Stimulated activated CD8-positive, alpha-beta memory T cell treated with anti-CD3 and anti-CD28 coated beads, Interleukin-7, amount 100 ng/mL, for 4 hours (primary cell): ENCODE results near the gene CACNA1C.

Source experiments
- DNase-seq, 2 donors: peaks; one replicate each; pipeline ENCODE4 v3.0.0-alpha.2; 2020; ENCODE audit warnings: low read depth in 2 of 2

The CACNA1C gene

GRCh38 chr12:2411616-2412304 lies 359.0 kb downstream of the CACNA1C start:
- no peak for DNase-seq

- no peak for DNase-seq
These were observed 359.5 kb downstream of the CACNA1C start for GRCh38 chr12:2412305-2412643.

GRCh38 chr12:2413301-2413700 lies 360.5 kb downstream of the CACNA1C start:
- no peak for DNase-seq

GRCh38 chr12:2413999-2414792 lies 361.4 kb downstream of the CACNA1C start:
- DNase-seq: no peak

DNA sequence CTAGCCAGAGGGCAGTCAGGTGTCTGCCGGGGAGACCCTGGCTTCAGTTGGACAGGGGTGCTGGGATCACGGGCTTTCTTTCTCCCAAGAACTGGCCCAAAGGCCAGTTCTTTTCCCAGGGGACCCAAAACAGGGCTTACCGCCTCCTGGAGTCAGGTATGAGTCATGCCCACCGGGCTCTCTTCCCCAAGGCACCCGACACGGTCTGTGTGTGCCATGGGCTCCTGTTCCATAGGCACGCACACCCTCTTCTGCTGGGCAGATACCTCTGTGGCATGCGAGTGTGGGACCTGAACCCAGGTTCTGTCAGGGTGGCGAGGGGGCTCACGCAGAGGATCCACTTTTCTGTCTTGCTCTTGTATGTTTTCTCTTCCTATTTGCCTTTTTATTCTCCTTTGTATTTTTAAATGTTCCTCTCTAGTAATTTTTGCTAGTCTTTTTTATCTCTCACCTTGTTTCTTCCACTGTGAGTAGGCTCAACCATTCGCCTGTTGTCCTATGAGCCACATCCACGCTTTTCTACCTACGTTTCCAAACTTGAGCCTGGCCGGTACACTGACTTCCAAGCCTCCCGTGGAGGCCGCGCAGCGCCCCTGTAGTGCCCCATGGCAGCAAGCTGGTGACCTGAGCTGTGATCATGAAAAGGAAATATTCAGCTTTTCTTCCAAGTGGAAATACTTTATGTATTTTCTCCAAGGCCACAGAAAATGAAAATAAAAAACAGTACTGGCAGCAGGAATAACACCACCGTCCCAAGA lies 362.2 kb downstream of the CACNA1C start:
- no peak for DNase-seq

- no peak for DNase-seq
These were observed 362.8 kb downstream of the CACNA1C start for GRCh38 chr12:2415568-2415944.

DNA sequence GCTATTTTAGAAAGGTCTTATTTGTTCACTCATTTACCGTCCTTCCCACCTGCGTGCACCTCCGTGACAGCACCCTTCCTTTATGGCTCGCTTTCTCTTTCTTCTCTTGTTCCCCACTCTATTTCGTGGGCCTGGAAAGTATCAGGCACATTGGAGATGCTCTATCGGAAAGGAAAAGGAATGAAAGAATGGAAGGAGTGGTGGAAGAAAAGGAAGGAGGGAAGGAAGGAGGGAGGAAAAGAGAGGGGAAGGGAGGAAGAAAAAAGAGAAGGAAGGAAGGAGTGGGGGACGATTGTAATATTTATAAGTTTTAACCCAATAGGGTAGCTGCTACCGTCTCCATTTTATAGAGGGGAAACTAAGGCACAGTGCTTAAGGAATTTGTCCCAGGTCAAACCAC lies 363.4 kb downstream of the CACNA1C start:
- DNase-seq: no peak

DNA sequence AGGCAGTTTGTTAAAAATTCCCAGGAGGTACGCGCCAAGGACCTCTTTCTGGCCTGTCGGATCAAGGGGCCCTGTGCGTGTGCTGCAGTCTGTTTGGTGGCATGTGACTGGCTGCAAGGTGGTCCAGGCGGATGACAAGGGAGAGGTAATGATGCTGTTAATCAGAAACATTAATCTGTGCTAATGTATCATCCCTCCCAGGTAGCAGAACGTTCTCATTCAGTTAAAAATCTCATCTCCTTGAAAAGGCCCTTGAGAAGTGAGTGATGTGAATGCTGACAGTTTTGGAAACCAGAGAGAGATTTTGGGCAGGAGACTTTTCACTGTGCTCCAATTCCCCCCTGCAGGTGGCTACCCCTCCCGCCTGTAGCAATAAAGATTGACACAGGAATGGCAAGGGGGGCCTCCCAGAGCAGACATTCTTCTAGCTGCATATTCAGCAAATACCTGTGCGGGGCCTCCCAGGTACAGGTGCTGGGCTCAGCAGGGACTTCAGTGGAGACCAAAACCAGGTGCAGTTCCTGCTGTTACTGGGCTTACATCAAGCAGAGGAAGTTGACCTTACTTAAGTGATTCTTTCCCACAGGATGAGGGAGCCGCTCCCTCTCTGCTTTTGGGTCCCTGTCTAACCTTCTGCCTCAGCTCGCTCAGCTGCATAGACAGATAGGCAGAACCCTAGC lies 364.8 kb downstream of the CACNA1C start:
- DNase-seq: no peak

GRCh38 chr12:2418579-2418978 lies 365.8 kb downstream of the CACNA1C start:
- no peak for DNase-seq

DNA sequence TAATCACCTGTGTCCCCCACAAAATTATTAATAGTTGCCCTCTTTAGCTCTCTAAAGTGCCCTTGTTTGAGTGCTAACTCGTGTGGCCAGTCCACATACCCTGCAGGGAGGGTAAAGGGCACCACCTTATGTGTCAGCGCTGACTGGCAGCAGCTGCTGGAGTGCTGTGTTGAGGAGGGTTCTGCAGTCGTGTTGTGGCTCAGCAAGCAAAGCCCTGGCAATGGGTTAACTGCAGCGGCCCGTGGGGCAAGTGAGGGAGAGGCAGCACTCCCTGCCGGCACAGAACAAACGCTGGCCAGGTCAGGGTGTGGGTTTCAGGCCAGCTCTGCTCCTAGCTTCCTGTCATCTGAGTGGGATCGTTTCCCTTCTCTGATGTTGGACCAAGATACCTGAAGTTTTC lies 369.8 kb downstream of the CACNA1C start:
- no peak for DNase-seq

GRCh38 chr12:2429032-2429431 lies 376.2 kb downstream of the CACNA1C start:
- DNase-seq: no peak

DNA sequence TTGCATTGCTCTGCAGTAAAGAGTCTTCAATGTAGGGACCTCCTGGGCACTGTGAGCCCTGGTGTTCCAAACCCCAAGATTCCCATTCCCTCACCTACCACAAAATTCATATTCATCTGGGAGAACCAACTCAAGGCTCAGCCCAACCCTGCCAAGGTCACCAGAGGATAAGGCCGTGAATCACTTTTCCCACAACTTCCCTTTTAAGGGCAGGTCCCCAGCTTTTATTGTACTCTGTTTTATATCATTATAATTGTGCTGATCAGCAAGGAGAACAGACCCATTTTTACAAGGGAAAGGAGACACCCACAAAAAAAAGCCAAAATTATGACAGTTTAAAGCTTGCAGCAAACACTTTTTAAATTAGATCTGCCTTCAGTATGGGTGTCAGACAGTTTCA lies 379.0 kb downstream of the CACNA1C start:
- DNase-seq: no peak

DNA sequence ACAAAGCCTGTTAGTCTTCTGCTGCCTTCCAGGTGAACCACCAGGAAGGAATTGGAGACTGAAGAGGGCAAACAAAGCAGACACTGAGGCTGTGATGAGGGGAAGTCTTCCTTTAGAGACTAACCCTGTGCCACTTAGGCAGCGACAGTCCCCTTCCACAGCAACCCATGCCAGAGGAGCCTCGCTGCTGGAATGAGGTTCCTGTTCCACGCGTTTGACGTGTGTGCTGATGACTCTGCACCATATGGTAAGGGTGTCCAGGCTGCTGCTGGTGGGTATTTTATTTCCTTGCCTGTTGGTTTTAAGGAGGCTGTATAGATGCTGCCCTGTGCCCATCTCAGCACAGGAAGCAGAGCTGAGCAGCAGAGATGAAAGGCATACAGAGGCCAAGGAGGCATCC lies 380.1 kb downstream of the CACNA1C start:
- DNase-seq: no peak

DNA sequence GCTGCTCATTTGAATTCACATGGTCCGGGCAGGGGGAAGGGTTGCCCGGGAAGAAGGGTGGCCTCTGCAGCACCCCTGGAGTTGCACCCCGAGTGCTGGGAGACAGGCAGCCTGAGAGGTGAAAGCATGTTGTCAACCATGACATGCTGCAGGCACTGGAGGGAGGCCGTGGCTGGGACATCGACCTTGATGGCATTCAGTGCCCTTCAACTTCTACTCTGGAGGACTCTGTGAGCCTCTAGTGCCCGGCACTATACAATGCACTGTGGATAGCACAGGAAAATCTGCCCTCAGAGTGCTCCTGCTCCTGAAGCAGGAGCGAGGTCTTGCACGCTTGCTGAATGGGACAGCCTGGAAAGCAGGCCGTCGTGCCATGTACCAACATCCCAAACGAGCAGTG lies 382.7 kb downstream of the CACNA1C start:
- no peak for DNase-seq

GRCh38 chr12:2439332-2440100 lies 386.7 kb downstream of the CACNA1C start:
- no peak for DNase-seq

DNA sequence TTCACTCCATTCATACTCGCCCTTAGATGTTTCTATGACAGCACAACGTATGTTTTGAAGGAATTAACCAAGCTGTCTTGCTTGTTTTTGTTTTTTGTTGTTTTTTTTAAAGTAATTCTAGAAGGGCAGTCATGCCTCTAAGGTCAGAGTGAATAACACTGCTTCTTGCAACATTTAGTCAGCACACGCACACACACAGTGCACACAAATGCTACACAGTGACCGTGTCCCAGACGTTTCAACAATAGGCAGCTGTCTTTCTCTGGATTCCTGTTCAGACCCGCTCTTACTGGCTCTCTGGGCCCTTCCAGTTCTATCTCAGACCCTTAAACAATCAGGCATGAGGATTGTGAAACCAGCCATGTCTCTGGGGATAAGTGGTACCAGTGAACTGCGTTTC lies 391.0 kb downstream of the CACNA1C start:
- no peak for DNase-seq

- no peak for DNase-seq
These were observed 393.2 kb downstream of the CACNA1C start for GRCh38 chr12:2445968-2446367.

DNA sequence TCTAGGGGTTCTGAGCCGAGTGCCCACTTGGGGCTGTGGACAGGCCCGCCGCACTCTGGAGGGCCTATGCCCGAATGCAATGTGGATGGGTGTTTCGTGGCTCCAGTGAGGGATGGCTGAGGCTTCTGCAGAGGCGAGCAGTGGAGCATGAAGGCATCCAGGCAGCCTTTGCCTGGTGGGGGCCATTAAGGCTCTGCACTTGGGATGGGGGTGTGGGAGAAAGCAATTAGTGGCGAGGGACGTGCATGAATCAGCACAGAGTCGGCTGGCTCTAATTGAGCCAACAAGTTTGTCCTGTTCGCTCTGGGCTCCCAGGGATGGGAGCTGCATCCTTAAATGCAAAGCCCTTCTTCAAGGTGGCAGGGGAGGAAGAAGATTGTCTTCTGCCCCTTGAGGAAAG lies 395.1 kb downstream of the CACNA1C start:
- DNase-seq: no peak

DNA sequence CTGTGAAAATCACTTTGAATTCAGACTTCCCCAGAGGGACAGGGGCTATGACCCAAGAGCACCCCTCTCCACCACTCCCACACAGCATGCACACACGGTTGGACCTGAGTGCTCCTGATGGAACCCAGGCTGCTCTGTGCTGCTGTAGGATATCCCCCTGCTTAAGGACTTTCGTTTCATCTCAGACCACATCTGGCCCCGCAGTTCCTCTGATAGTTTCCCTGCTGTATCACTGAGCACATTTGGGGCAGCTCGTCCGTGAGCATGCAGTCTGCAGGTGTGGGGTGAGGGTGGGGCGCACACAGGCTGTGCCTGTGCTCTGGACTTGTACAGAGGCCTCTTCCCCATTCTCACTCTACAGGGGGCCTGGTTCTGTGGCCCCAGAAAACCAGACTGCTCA lies 396.8 kb downstream of the CACNA1C start:
- no peak for DNase-seq

DNA sequence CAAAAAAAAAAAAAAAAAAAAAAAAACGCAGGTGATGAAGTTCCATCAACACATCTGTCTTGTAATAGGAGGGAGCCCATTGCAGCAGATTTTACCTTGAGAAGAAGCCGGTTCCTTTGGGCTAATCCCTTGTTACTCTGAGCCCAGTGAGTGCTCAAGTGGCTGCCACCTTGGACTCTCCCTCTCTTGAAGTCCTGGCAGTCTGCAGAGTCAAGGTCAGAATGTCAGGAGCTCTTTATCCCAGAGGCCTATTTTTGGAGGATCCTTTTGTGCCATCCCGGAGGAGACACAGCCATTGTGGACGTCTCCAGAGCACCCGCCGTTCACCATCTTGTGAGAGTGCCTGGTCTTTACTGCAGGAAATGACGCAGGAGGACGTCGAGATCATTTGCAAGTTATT lies 397.8 kb downstream of the CACNA1C start:
- no peak for DNase-seq

DNA sequence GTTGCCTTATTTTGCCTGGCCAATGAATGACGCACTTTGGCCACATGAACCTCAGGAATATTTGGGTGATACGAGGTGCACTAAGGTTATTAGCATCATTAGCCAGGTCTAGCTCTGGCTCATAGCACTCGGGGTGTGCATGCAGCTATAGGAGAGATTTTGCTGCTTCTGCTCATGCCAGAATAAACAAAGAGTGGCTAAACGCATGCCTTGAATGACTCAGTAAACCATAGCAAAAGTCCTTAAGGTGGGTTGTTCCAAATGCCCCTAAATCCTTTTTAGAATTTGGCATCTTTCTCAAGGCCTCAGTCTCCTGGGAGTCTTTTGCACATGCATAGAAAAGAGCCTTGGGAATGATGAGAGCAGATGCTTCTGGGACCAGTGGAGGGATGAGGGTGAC lies 398.2 kb downstream of the CACNA1C start:
- DNase-seq: no peak

DNA sequence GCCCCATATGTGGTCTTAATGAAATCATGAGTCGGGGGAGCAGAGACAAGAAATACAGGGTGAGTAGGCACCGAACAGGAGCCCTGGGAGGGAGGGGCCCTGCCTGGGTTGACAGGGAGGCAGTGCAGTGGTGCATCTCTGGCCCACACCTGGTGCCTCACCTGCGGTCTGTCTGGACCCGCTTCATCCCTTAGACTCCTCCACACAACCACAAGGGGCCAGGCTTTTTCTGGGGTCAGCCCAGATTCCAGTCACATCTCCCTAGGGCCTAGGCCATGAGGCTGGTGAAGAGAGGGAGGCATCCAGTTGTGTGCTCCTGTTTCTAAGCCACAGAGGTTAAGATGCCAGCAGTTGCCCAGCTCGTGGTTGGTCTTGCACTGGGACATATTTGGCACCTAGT lies 398.7 kb downstream of the CACNA1C start:
- no peak for DNase-seq
